K562 (cell line): Measurements from ENCODE around the gene TMED7. TPM values are rescaled to one million over a fixed set of nuclear protein-coding genes. Genes with fewer than 3 reads are reported as not detected.

ENCODE experiments used
- AFF1 ChIP-seq, 2 experiments: fragments of 450-650 bp; IDR thresholded peaks; 2 replicates each; pipeline ENCODE4 v1.6.1; 2018; ENCODE audit warnings: mild to moderate bottlenecking in 2 of 2, low read depth in 1 of 2; ENCODE audit not compliant: partially characterized antibody in 2 of 2
- AFF4 ChIP-seq: sonication (generic); formaldehyde crosslinking; IDR thresholded peaks from 2 replicates; pipeline ENCODE4 v1.8.0; 2023; ENCODE audit warnings: mild to moderate bottlenecking, missing genetic modification reagents
- ATF3 ChIP-seq, 2 experiments: fragments of 450-650 bp in 1 of 2; sonication (generic) in 1 of 2; formaldehyde crosslinking in 1 of 2; IDR thresholded peaks in 1 of 2; conservative IDR thresholded peaks in 1 of 2; 2 replicates each; pipeline versions ENCODE4 v1.6.1 to v1.8.1; 2016 to 2023; ENCODE audit warnings: mild to moderate bottlenecking in 2 of 2, moderate library complexity in 2 of 2, inconsistent platforms in 1 of 2, missing genetic modification reagents in 1 of 2
- BRCA1 ChIP-seq, 2 experiments: fragments of 450-650 bp in 1 of 2; sonication (generic) in 1 of 2; formaldehyde crosslinking in 1 of 2; IDR thresholded peaks; 2 replicates each; pipeline versions ENCODE4 v1.5.0 to v1.6.1; 2017 to 2020; ENCODE audit warnings: mild to moderate bottlenecking in 1 of 2, missing genetic modification reagents in 1 of 2
- CBX3 ChIP-seq, 2 experiments: IDR thresholded peaks; 1 replicate in 1 of 2; 2 replicates in 1 of 2; pipeline ENCODE4 v1.6.1; 2012; ENCODE audit warnings: inconsistent platforms in 2 of 2, low read length in 2 of 2, borderline replicate concordance in 1 of 2, control low read depth in 1 of 2
- KDM4B ChIP-seq, 2 experiments: fragments of 450-650 bp in 1 of 2; sonication (generic) in 1 of 2; IDR thresholded peaks; 2 replicates each; pipeline ENCODE4 v1.6.1; 2016 to 2017; ENCODE audit warnings: borderline replicate concordance in 2 of 2, antibody characterized with exemption in 1 of 2, low read depth in 1 of 2, mild to moderate bottlenecking in 1 of 2
- PCBP1 ChIP-seq: fragments of 200-400 bp; formaldehyde crosslinking; IDR thresholded peaks from 2 replicates; pipeline ENCODE4 v1.6.1; 2018; ENCODE audit warnings: mild to moderate bottlenecking, low read depth, low read length; ENCODE audit not compliant: poor library complexity, severe bottlenecking
- YBX1 ChIP-seq: fragments of 450-650 bp; IDR thresholded peaks from 2 replicates; pipeline ENCODE4 v1.7.1; 2016; ENCODE audit warnings: mild to moderate bottlenecking
- YY1 ChIP-seq, 3 experiments: IDR thresholded peaks; 2 replicates each; pipeline ENCODE4 v1.6.1; 2011; ENCODE audit warnings: low read length in 2 of 3, mild to moderate bottlenecking in 2 of 3, moderate library complexity in 2 of 3, borderline replicate concordance in 1 of 3, control low read depth in 1 of 3, low read depth in 1 of 3; ENCODE audit not compliant: insufficient read depth in 3 of 3, insufficient replicate concordance in 2 of 3, control insufficient read depth in 1 of 3, insufficient read length in 1 of 3; ENCODE audit errors: extremely low read depth in 1 of 3
- polyA plus RNA-seq, 8 experiments: library from polyadenylated mRNA; depleted of rRNA in 4 of 8; stranded (reverse) in 5 of 8; unstranded in 3 of 8; fragments of >200 nt; fragmentation: Nextera tagmentation in 2 of 8; fragmentation: Illumina TruSeq in 1 of 8; extraction: Ambion mirVana in 2 of 8; extraction: Trizol in 1 of 8; gene quantifications; 2 replicates each; pipeline versions ENCODE4 v1.2.1 to v1.2.3, GENCODE V29; 2011 to 2014; ENCODE audit warnings: inconsistent platforms in 1 of 8, missing spikeins in 1 of 8
- total RNA-seq, 7 experiments: library from RNA; depleted of rRNA in 6 of 7; stranded (reverse); fragments of >200 nt in 6 of 7; fragmentation: Illumina TruSeq in 2 of 7; extraction: Trizol in 2 of 7; gene quantifications; 2 replicates each; pipeline versions ENCODE4 v1.2.1 to v1.2.3, GENCODE V29; 2011 to 2021; ENCODE audit warnings: low replicate concordance in 1 of 7
- TF ChIP-seq, protein P1 (sequence below): IDR thresholded peaks from 3 replicates; pipeline ENCODE4 v1.6.1; 2011; ENCODE audit warnings: borderline replicate concordance, mild to moderate bottlenecking, moderate library complexity; ENCODE audit not compliant: insufficient read length; ENCODE audit errors: extremely low read depth
- TF ChIP-seq, protein P2 (sequence below): fragments of 200-800 bp; sonication (Bioruptor generic); IDR thresholded peaks from 2 replicates; pipeline ENCODE4 v1.6.1; 2017; ENCODE audit warnings: missing genetic modification characterization, missing compliant biosample characterization

TMED7 gene
- total and polyA plus RNA-seq, 9 of the 15 experiments (the other 6 are each of a cell fraction or from before 2014, with no cell fraction given) = 15.9 to 93.4 (median 41.7) TPM

DNA sequence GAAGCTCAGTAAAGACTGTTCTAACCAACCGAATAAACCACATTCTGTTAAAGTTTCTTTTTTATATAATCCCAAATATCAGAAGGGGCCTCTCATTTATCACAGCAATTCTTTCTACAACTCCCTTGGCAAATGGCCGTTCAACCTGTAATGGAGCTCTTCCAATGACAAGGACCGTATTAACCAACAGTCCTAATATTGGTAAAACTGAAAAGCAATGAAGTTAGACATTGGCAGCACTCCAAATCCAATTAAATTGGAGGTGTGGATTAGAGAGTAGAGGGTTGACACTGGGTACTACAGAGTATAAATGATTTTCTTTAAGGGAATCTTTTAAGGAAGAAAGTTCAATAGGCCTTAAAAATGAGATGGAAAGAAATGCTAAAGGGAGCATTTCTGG lies 842 bp downstream of the TMED7 start (continued):
- TF ChIP-seq, protein P1, sequence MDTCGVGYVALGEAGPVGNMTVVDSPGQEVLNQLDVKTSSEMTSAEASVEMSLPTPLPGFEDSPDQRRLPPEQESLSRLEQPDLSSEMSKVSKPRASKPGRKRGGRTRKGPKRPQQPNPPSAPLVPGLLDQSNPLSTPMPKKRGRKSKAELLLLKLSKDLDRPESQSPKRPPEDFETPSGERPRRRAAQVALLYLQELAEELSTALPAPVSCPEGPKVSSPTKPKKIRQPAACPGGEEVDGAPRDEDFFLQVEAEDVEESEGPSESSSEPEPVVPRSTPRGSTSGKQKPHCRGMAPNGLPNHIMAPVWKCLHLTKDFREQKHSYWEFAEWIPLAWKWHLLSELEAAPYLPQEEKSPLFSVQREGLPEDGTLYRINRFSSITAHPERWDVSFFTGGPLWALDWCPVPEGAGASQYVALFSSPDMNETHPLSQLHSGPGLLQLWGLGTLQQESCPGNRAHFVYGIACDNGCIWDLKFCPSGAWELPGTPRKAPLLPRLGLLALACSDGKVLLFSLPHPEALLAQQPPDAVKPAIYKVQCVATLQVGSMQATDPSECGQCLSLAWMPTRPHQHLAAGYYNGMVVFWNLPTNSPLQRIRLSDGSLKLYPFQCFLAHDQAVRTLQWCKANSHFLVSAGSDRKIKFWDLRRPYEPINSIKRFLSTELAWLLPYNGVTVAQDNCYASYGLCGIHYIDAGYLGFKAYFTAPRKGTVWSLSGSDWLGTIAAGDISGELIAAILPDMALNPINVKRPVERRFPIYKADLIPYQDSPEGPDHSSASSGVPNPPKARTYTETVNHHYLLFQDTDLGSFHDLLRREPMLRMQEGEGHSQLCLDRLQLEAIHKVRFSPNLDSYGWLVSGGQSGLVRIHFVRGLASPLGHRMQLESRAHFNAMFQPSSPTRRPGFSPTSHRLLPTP = no peak
- TF ChIP-seq YY1 (IDR thresholded peaks at IDR 0.05; ENCODE audit: borderline replicate concordance in 1 of 3, control insufficient read depth in 1 of 3, extremely low read depth in 1 of 3, insufficient read depth in 3 of 3, insufficient read length in 1 of 3, insufficient replicate concordance in 2 of 3, low read depth in 1 of 3, low read length in 2 of 3) = peak in 1 of 3 experiments; percentile 46
- no peak for TF ChIP-seq KDM4B (IDR thresholded peaks at IDR 0.05; ENCODE audit: borderline replicate concordance in 2 of 2, low read depth in 1 of 2)
- TF ChIP-seq AFF4 (CRISPR knock-in tag) = no peak
- no peak for TF ChIP-seq BRCA1 (IDR thresholded peaks at IDR 0.05)
- no peak for TF ChIP-seq BRCA1 (CRISPR knock-in tag; IDR thresholded peaks at IDR 0.05)
- no peak for TF ChIP-seq YBX1
- no peak for TF ChIP-seq ATF3 (IDR thresholded peaks at IDR 0.05)
- no peak for TF ChIP-seq ATF3 (CRISPR knock-in tag; conservative IDR thresholded peaks at IDR 0.05)
- TF ChIP-seq PCBP1 = no peak
- TF ChIP-seq CBX3 (IDR thresholded peaks at IDR 0.05; ENCODE audit: borderline replicate concordance in 1 of 2, low read length in 2 of 2) = no peak
- peak in 1 of 2 experiments; percentile 14 for TF ChIP-seq AFF1 (IDR thresholded peaks at IDR 0.05; ENCODE audit: low read depth in 1 of 2, partially characterized antibody in 2 of 2)
- TF ChIP-seq, protein P2, sequence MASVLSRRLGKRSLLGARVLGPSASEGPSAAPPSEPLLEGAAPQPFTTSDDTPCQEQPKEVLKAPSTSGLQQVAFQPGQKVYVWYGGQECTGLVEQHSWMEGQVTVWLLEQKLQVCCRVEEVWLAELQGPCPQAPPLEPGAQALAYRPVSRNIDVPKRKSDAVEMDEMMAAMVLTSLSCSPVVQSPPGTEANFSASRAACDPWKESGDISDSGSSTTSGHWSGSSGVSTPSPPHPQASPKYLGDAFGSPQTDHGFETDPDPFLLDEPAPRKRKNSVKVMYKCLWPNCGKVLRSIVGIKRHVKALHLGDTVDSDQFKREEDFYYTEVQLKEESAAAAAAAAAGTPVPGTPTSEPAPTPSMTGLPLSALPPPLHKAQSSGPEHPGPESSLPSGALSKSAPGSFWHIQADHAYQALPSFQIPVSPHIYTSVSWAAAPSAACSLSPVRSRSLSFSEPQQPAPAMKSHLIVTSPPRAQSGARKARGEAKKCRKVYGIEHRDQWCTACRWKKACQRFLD (CRISPR knock-in tag) = no peak
